Subcutaneous adipose tissue (tissue), 4 donors: Measurements from ENCODE around the gene MSMB. TPM values are rescaled to one million over a fixed set of nuclear protein-coding genes. Genes with fewer than 3 reads are reported as not detected.

Experiments
- total RNA-seq, 4 donors: library from RNA; depleted of rRNA; stranded (reverse); fragments of >200 nt; gene quantifications; one replicate each; pipeline ENCODE4 v1.1.0, GENCODE V29; 2016
- TF ChIP-seq, protein P1 (sequence below): fragments of 450-650 bp; IDR thresholded peaks from one replicate; pipeline ENCODE4 v1.5.1; 2016; ENCODE audit warnings: low read depth, mild to moderate bottlenecking, control low read depth, antibody characterized with exemption, moderate library complexity

MSMB gene
- total RNA-seq, 4 donors from 2014 or later: not detected

DNA sequence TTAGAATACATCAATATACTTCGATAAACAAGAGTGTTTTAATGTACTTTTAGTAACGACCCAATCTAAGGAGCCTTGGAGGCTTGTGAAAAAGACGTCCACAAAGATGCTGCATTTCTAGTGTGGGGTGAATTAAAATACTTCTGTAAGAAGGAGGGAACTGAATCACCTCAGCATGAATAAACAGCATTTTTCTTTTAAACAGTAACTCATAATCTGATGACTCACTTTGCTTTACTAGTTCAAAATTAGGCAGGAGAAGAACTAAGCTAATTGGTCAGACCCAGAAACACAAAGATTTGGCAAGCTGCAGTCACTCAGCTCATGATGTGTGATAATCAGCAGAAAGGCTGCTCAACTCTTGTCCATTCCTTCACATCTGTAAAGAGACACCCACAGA, 39.9 kb downstream of the MSMB start:
- TF ChIP-seq, protein P1, sequence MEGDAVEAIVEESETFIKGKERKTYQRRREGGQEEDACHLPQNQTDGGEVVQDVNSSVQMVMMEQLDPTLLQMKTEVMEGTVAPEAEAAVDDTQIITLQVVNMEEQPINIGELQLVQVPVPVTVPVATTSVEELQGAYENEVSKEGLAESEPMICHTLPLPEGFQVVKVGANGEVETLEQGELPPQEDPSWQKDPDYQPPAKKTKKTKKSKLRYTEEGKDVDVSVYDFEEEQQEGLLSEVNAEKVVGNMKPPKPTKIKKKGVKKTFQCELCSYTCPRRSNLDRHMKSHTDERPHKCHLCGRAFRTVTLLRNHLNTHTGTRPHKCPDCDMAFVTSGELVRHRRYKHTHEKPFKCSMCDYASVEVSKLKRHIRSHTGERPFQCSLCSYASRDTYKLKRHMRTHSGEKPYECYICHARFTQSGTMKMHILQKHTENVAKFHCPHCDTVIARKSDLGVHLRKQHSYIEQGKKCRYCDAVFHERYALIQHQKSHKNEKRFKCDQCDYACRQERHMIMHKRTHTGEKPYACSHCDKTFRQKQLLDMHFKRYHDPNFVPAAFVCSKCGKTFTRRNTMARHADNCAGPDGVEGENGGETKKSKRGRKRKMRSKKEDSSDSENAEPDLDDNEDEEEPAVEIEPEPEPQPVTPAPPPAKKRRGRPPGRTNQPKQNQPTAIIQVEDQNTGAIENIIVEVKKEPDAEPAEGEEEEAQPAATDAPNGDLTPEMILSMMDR: no peak

- TF ChIP-seq, protein P1: no peak
These were observed 40.7 kb downstream of the MSMB start for GRCh38 chr10:46005383-46005782.

GRCh38 chr10:46004963-46005362, 41.1 kb downstream of the MSMB start:
- TF ChIP-seq, protein P1: no peak

- TF ChIP-seq, protein P1: no peak
These were observed 43.0 kb downstream of the MSMB start for GRCh38 chr10:46002916-46003693.

DNA sequence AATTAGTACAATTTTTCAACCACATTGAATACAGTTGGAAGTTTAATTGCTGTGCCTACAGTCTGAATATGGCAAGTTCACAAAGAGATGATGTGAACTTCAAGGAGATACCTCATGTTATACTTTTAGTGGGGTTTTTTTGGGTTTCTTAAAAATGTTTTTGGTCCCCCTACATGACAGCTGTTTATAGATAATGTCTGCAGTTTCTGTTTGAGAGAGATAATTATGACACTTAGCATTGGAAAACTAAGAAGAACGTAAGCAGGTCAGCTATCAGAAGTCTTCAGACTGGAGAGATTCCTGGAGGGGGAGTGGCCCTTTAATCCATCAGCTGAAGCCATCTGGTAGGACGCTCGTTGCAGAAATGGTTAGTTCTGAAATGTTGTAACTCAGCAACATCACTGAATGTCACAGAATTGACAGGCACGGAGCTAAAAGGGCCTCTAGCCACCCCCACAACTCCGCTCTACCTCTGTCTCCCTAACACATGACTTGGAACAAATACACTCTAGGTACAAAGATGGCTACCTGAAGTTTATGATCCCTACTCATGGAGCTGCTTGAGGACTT, 44.8 kb downstream of the MSMB start:
- TF ChIP-seq, protein P1: no peak

DNA sequence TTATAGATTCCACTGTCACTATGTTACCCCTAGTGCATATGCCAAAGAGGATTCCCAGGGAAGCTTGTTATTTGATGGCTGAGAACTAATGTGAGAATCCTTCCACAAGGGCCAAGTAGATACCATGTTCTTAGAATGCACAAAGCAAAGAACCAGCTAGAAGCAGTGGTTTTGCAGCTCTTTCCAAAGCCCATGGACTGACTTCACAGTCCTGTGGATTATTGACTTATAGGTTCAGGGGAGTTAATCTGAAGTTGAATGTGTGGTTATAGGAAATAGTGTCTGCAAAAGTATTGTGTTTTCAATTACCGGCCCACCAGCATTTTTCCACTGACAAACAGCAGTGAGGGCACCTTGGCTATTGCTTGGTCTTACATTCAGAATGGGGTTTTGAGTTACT, 45.5 kb downstream of the MSMB start:
- TF ChIP-seq, protein P1: no peak

- TF ChIP-seq, protein P1: no peak
These were observed 47.9 kb downstream of the MSMB start for GRCh38 chr10:45997994-45998763.
